Fibroblast of lung (primary cell): ENCODE measurements around the gene SNX18. TPM values are rescaled to one million over a fixed set of nuclear protein-coding genes. Genes with fewer than 3 reads are reported as not detected.

Source experiments
- DNase-seq, 2 donors: peaks; one replicate each; pipeline versions ENCODE4 v3.0.0 to v3.0.0-alpha.2; 2010; ENCODE audit warnings: low read depth in 2 of 2
- H2AFZ ChIP-seq: 2 replicates; pipeline ENCODE4 v1.5.1; 2012; ENCODE audit warnings: low read length, control low read depth, inconsistent platforms
- H3K27ac ChIP-seq: 2 replicates; pipeline ENCODE4 v1.5.1; 2011; ENCODE audit warnings: low read length, control low read depth; ENCODE audit not compliant: insufficient read depth
- H3K27me3 ChIP-seq: 2 replicates; pipeline ENCODE4 v1.5.1; 2011; ENCODE audit warnings: mild to moderate bottlenecking, low read length; ENCODE audit not compliant: control insufficient read depth, insufficient read depth
- H3K36me3 ChIP-seq: 2 replicates; pipeline ENCODE4 v1.5.1; 2011; ENCODE audit warnings: low read length; ENCODE audit not compliant: control insufficient read depth, insufficient read depth
- H3K4me1 ChIP-seq: 2 replicates; pipeline ENCODE4 v1.5.1; 2011; ENCODE audit warnings: low read length; ENCODE audit not compliant: control insufficient read depth, insufficient read depth; ENCODE audit errors: extremely low read depth
- H3K4me2 ChIP-seq: 2 replicates; pipeline ENCODE4 v1.5.1; 2011; ENCODE audit warnings: low read length, control low read depth; ENCODE audit not compliant: insufficient read depth; ENCODE audit errors: extremely low read depth
- H3K4me3 ChIP-seq, 4 experiments: fragments of 200-600 bp in 1 of 4; sonication (generic) in 1 of 4; replicated peaks in 1 of 4; 2 replicates each; pipeline ENCODE4 v1.5.1; 2011 to 2016; ENCODE audit warnings: low read length in 4 of 4, low read depth in 3 of 4, mild to moderate bottlenecking in 3 of 4, control low read depth in 2 of 4, inconsistent platforms in 1 of 4, mixed read lengths in 1 of 4; ENCODE audit not compliant: insufficient read depth in 1 of 4; ENCODE audit errors: control extremely low read depth in 1 of 4
- H3K79me2 ChIP-seq: 2 replicates; pipeline ENCODE4 v1.5.1; 2012; ENCODE audit warnings: mild to moderate bottlenecking, low read length, inconsistent platforms; ENCODE audit not compliant: control insufficient read depth, insufficient read depth
- H3K9ac ChIP-seq: 2 replicates; pipeline ENCODE4 v1.5.1; 2011; ENCODE audit warnings: mild to moderate bottlenecking, low read length, control low read depth; ENCODE audit not compliant: insufficient read depth
- H3K9me3 ChIP-seq: 2 replicates; pipeline ENCODE4 v1.5.1; 2012; ENCODE audit warnings: low read depth, low read length; ENCODE audit not compliant: control insufficient read depth, insufficient read depth
- H4K20me1 ChIP-seq: 2 replicates; pipeline ENCODE4 v1.5.1; 2011; ENCODE audit warnings: low read length; ENCODE audit not compliant: control insufficient read depth, insufficient read depth; ENCODE audit errors: extremely low read depth
- CTCF ChIP-seq, 2 donors: IDR thresholded peaks in 1 of 2; conservative IDR thresholded peaks in 1 of 2; 1 replicate in 1 of 2; 2 replicates in 1 of 2; pipeline ENCODE4 v1.5.1; 2011 to 2012; ENCODE audit warnings: low read length in 2 of 2, control low read depth in 1 of 2, inconsistent platforms in 1 of 2, low read depth in 1 of 2, mild to moderate bottlenecking in 1 of 2
- EZH2 ChIP-seq: IDR thresholded peaks from 2 replicates; pipeline ENCODE4 v1.5.1; 2012; ENCODE audit warnings: low read length, control low read depth, mild to moderate bottlenecking; ENCODE audit errors: missing control alignments
- polyA plus RNA-seq, 2 donors: library from polyadenylated mRNA; depleted of rRNA in 1 of 2; stranded (reverse) in 1 of 2; unstranded in 1 of 2; fragments of >200 nt; gene quantifications; 2 replicates each; pipeline ENCODE4 v1.2.1, GENCODE V29; 2011 to 2012; ENCODE audit warnings: missing spikeins in 1 of 2
- total RNA-seq: library from RNA; depleted of rRNA; stranded (reverse); fragments of >200 nt; gene quantifications from 2 replicates; pipeline ENCODE4 v1.2.1, GENCODE V29; 2014

SNX18 gene
- total and polyA plus RNA-seq, 2 donors (not counting 1 experiment from before 2014, with no cell fraction given), result 80.1 to 109 TPM

GRCh38 chr5:54537725-54538124 lies 20.2 kb downstream of the SNX18 start:
- TF ChIP-seq CTCF (conservative IDR thresholded peaks at IDR 0.05 in 1 of 2, IDR thresholded peaks at IDR 0.05 in 1 of 2; ENCODE audit: low read depth in 1 of 2, low read length in 2 of 2) (no peak), EZH2 (no peak)
- Histone ChIP-seq H3K27ac (no peak overlapping the region), H3K27me3 (no peaks in the 10 kb centered on the region), H3K79me2 (peaks cover 93% of the 10 kb centered on the region), H4K20me1 (peaks cover 4% of the 10 kb centered on the region), H3K4me1 (peaks cover 8% of the 10 kb centered on the region), H3K4me2 (peak overlapping the region; percentile 21), H2AFZ (no peak overlapping the region), H3K4me3 (peak overlapping the region in 1 of 4 experiments; percentile 12), H3K36me3 (peaks cover 3% of the 10 kb centered on the region), H3K9ac (no peak overlapping the region), H3K9me3 (no peaks in the 10 kb centered on the region)
- DNase-seq, result no peak

- peaks cover 3% of the 10 kb centered on the region for H3K36me3 ChIP-seq
- no peak overlapping the region for H3K27ac ChIP-seq
- no peak overlapping the region for H2AFZ ChIP-seq
- H3K4me2 ChIP-seq, result no peak overlapping the region
- H3K4me1 ChIP-seq, result peaks cover 8% of the 10 kb centered on the region
- peaks cover 4% of the 10 kb centered on the region for H4K20me1 ChIP-seq
- no peak for DNase-seq
- H3K27me3 ChIP-seq, result no peaks in the 10 kb centered on the region
- peaks cover 93% of the 10 kb centered on the region for H3K79me2 ChIP-seq
- no peaks in the 10 kb centered on the region for H3K9me3 ChIP-seq
- no peak for TF ChIP-seq CTCF (conservative IDR thresholded peaks at IDR 0.05 in 1 of 2, IDR thresholded peaks at IDR 0.05 in 1 of 2; ENCODE audit: low read depth in 1 of 2, low read length in 2 of 2)
- no peak for TF ChIP-seq EZH2
- no peak overlapping the region for H3K9ac ChIP-seq
- no peak overlapping the region for H3K4me3 ChIP-seq
Observed at GRCh38 chr5:54538156-54538555, 20.6 kb downstream of the SNX18 start.

- H3K4me3 ChIP-seq, result no peak overlapping the region
- no peaks in the 10 kb centered on the region for H3K27me3 ChIP-seq
- no peak overlapping the region for H3K4me2 ChIP-seq
- peaks cover 3% of the 10 kb centered on the region for H3K4me1 ChIP-seq
- H3K79me2 ChIP-seq, result peaks cover 91% of the 10 kb centered on the region
- no peaks in the 10 kb centered on the region for H3K9me3 ChIP-seq
- H3K27ac ChIP-seq, result no peak overlapping the region
- H3K9ac ChIP-seq, result no peak overlapping the region
- no peak for DNase-seq
- peaks cover 3% of the 10 kb centered on the region for H3K36me3 ChIP-seq
- H2AFZ ChIP-seq, result no peak overlapping the region
- no peak for TF ChIP-seq EZH2
- TF ChIP-seq CTCF (conservative IDR thresholded peaks at IDR 0.05 in 1 of 2, IDR thresholded peaks at IDR 0.05 in 1 of 2; ENCODE audit: low read depth in 1 of 2, low read length in 2 of 2), result no peak
- H4K20me1 ChIP-seq, result peaks cover 4% of the 10 kb centered on the region
Observed at GRCh38 chr5:54539001-54539400, 21.4 kb downstream of the SNX18 start.
